ENCODE measurements around the gene VPS39.

Gene VPS39

GRCh38 chr15:42133356-42133755 is 74.7 kb downstream of the VPS39 start:
- DNase-seq (ENCODE audit: extremely low spot score, insufficient read length, low read depth) (no peak), FAIRE-seq (no peak)

- FAIRE-seq (no peak), DNase-seq (ENCODE audit: extremely low spot score, insufficient read length, low read depth) (no peak)
Measured at GRCh38 chr15:42131826-42132806, 76.0 kb downstream of the VPS39 start.

- FAIRE-seq (no peak), DNase-seq (ENCODE audit: extremely low spot score, insufficient read length, low read depth) (no peak)
Measured at GRCh38 chr15:42131006-42131405, 77.1 kb downstream of the VPS39 start.

- FAIRE-seq: no peak
- DNase-seq (ENCODE audit: extremely low spot score, insufficient read length, low read depth): no peak
Measured at GRCh38 chr15:42130246-42130986, 77.7 kb downstream of the VPS39 start.

GRCh38 chr15:42129364-42129763 is 78.7 kb downstream of the VPS39 start:
- DNase-seq (ENCODE audit: extremely low spot score, insufficient read length, low read depth) (no peak), FAIRE-seq (peak; percentile 9)

GRCh38 chr15:42128476-42128875 is 79.6 kb downstream of the VPS39 start:
- FAIRE-seq (no peak), DNase-seq (ENCODE audit: extremely low spot score, insufficient read length, low read depth) (no peak)

- DNase-seq (ENCODE audit: extremely low spot score, insufficient read length, low read depth) (no peak), FAIRE-seq (no peak)
Measured at GRCh38 chr15:42123546-42123945, 84.6 kb downstream of the VPS39 start.

- DNase-seq (ENCODE audit: extremely low spot score, insufficient read length, low read depth) (no peak), FAIRE-seq (no peak)
Measured at GRCh38 chr15:42121682-42122081, 86.4 kb downstream of the VPS39 start.

GRCh38 chr15:42121021-42121420 is 87.1 kb downstream of the VPS39 start:
- FAIRE-seq (no peak), DNase-seq (ENCODE audit: extremely low spot score, insufficient read length, low read depth) (no peak)

GRCh38 chr15:42120285-42120684 is 87.8 kb downstream of the VPS39 start:
- no peak for FAIRE-seq
- no peak for DNase-seq (ENCODE audit: extremely low spot score, insufficient read length, low read depth)

- no peak for FAIRE-seq
Measured at GRCh38 chr15:42119446-42119760, 88.7 kb downstream of the VPS39 start.

GRCh38 chr15:42118650-42119445 is 89.3 kb downstream of the VPS39 start:
- FAIRE-seq (no peak), DNase-seq (ENCODE audit: extremely low spot score, insufficient read length, low read depth) (no peak)

More at GRCh38 chr15:42119446-42119760, 88.7 kb downstream of the VPS39 start:
- DNase-seq (ENCODE audit: extremely low spot score, insufficient read length, low read depth): no peak

- DNase-seq (ENCODE audit: extremely low spot score, insufficient read length, low read depth) (no peak), FAIRE-seq (no peak)
Measured at GRCh38 chr15:42111924-42112323, 96.2 kb downstream of the VPS39 start.

GRCh38 chr15:42110367-42110766 is 97.7 kb downstream of the VPS39 start:
- DNase-seq (ENCODE audit: extremely low spot score, insufficient read length, low read depth): no peak
- FAIRE-seq: no peak

- DNase-seq (ENCODE audit: extremely low spot score, insufficient read length, low read depth): no peak
- no peak for FAIRE-seq
Measured at GRCh38 chr15:42108806-42109205, 99.3 kb downstream of the VPS39 start.
